ENCODE measurements around the gene ANO10.

The ANO10 gene

GRCh38 chr3:43378066-43378935, 243.5 kb downstream of the ANO10 start:
- H3K36me3 Mint-ChIP-seq, result peaks cover 9% of the 10 kb centered on the region

GRCh38 chr3:43373560-43373928, 248.3 kb downstream of the ANO10 start:
- Mint-ChIP-seq H3K36me3 (no peaks in the 10 kb centered on the region), H3K27me3 (no peaks in the 10 kb centered on the region), H3K9me3 (no peaks in the 10 kb centered on the region), H3K4me1 (peaks cover 11% of the 10 kb centered on the region), H3K27ac (no peak overlapping the region), H3K4me3 (no peak overlapping the region)
- CTCF ChIA-PET, result interaction anchor here (1.3 kb wide), 1 partner anchor 213 kb away, joined by 3 read pairs; no protein-coding TSS in a partner anchor
- no peak for DNase-seq

More at GRCh38 chr3:43378066-43378935, 243.5 kb downstream of the ANO10 start:
- Mint-ChIP-seq H3K9me3 (peaks cover 5% of the 10 kb centered on the region), H3K27ac (no peak overlapping the region), H3K4me3 (no peak overlapping the region), H3K4me1 (peaks cover 16% of the 10 kb centered on the region), H3K27me3 (peaks cover 5% of the 10 kb centered on the region)
- CTCF ChIA-PET, result interaction anchor here (0.6 to 5.6 kb wide), 22 partner anchors 11 to 417 kb away, joined by 3 to 33 read pairs (median 4); no protein-coding TSS in a partner anchor
- DNase-seq, result peak; percentile 84

GRCh38 chr3:43372809-43373559, 248.8 kb downstream of the ANO10 start:
- Mint-ChIP-seq H3K36me3 (no peaks in the 10 kb centered on the region), H3K27ac (no peak overlapping the region), H3K9me3 (no peaks in the 10 kb centered on the region), H3K4me1 (peaks cover 6% of the 10 kb centered on the region), H3K4me3 (no peak overlapping the region), H3K27me3 (peaks cover 2% of the 10 kb centered on the region)
- DNase-seq, result no peak
- CTCF ChIA-PET, result interaction anchor here (1.3 kb wide), 1 partner anchor 212 kb away, joined by 3 read pairs; no protein-coding TSS in a partner anchor

GRCh38 chr3:43372007-43372740, 249.6 kb downstream of the ANO10 start:
- DNase-seq, result no peak
- CTCF ChIA-PET, result interaction anchor here (1.3 kb wide), 1 partner anchor 211 kb away, joined by 3 read pairs; no protein-coding TSS in a partner anchor

GRCh38 chr3:43371494-43371893, 250.3 kb downstream of the ANO10 start:
- H3K9me3 Mint-ChIP-seq, result no peaks in the 10 kb centered on the region
- no peak overlapping the region for H3K4me3 Mint-ChIP-seq
- no peaks in the 10 kb centered on the region for H3K36me3 Mint-ChIP-seq
- H3K4me1 Mint-ChIP-seq, result no peaks in the 10 kb centered on the region
- CTCF ChIA-PET, result no interaction called here
- no peak for DNase-seq
- H3K27ac Mint-ChIP-seq, result no peak overlapping the region
- peaks cover 4% of the 10 kb centered on the region for H3K27me3 Mint-ChIP-seq

More at GRCh38 chr3:43372007-43372740, 249.6 kb downstream of the ANO10 start:
- Mint-ChIP-seq H3K27me3 (peaks cover 4% of the 10 kb centered on the region), H3K27ac (no peak overlapping the region), H3K9me3 (no peaks in the 10 kb centered on the region), H3K4me3 (no peak overlapping the region), H3K4me1 (no peaks in the 10 kb centered on the region), H3K36me3 (no peaks in the 10 kb centered on the region)

GRCh38 chr3:43370293-43370980, 251.4 kb downstream of the ANO10 start:
- CTCF ChIA-PET, result no interaction called here
- H3K4me1 Mint-ChIP-seq, result no peaks in the 10 kb centered on the region
- no peak overlapping the region for H3K27ac Mint-ChIP-seq
- no peaks in the 10 kb centered on the region for H3K36me3 Mint-ChIP-seq
- peaks cover 4% of the 10 kb centered on the region for H3K27me3 Mint-ChIP-seq
- no peaks in the 10 kb centered on the region for H3K9me3 Mint-ChIP-seq
- DNase-seq, result no peak
- no peak overlapping the region for H3K4me3 Mint-ChIP-seq

- H3K36me3 Mint-ChIP-seq, result no peaks in the 10 kb centered on the region
- H3K27me3 Mint-ChIP-seq, result peaks cover 4% of the 10 kb centered on the region
- CTCF ChIA-PET, result no interaction called here
- H3K9me3 Mint-ChIP-seq, result no peaks in the 10 kb centered on the region
- H3K4me1 Mint-ChIP-seq, result no peaks in the 10 kb centered on the region
- H3K4me3 Mint-ChIP-seq, result no peak overlapping the region
- DNase-seq, result no peak
- no peak overlapping the region for H3K27ac Mint-ChIP-seq
Measured at GRCh38 chr3:43369404-43370292, 252.2 kb downstream of the ANO10 start.

GRCh38 chr3:43366885-43367284, 254.9 kb downstream of the ANO10 start:
- Mint-ChIP-seq H3K9me3 (no peaks in the 10 kb centered on the region), H3K36me3 (peaks cover 3% of the 10 kb centered on the region), H3K27ac (no peak overlapping the region), H3K4me1 (no peaks in the 10 kb centered on the region), H3K27me3 (peaks cover 4% of the 10 kb centered on the region), H3K4me3 (no peak overlapping the region)
- CTCF ChIA-PET, result interaction anchor here (0.7 kb wide), 1 partner anchor 205 kb away, joined by 3 read pairs; no protein-coding TSS in a partner anchor
- no peak for DNase-seq

DNA sequence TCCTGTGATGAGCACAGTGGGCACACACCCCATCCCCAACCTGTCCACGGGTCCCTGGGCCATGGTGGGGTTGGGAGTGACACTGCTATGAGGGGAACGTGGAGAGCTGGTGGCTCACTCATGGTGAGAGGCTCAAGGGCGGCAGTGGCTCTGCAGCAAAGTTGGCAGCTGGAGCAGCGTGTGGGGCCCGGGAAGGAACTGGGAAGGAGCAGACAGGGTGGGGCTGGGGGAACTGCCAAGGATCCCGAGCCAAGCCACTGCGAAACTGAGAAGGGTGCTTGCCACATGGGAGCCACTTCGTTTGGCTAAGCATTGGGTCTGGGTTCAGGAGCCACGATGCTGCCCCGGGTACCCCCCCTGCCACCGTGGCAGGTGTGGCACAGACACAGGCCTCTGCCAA, 255.3 kb downstream of the ANO10 start:
- peaks cover 4% of the 10 kb centered on the region for H3K27me3 Mint-ChIP-seq
- no peak overlapping the region for H3K4me3 Mint-ChIP-seq
- peaks cover 3% of the 10 kb centered on the region for H3K36me3 Mint-ChIP-seq
- CTCF ChIA-PET, result no interaction called here
- no peak overlapping the region for H3K27ac Mint-ChIP-seq
- H3K9me3 Mint-ChIP-seq, result no peaks in the 10 kb centered on the region
- no peak for DNase-seq
- no peaks in the 10 kb centered on the region for H3K4me1 Mint-ChIP-seq

- CTCF ChIA-PET, result no interaction called here
- Mint-ChIP-seq H3K27ac (no peak overlapping the region), H3K4me1 (no peaks in the 10 kb centered on the region), H3K4me3 (no peak overlapping the region), H3K27me3 (peaks cover 4% of the 10 kb centered on the region), H3K9me3 (no peaks in the 10 kb centered on the region), H3K36me3 (peaks cover 3% of the 10 kb centered on the region)
- no peak for DNase-seq
Measured at GRCh38 chr3:43365601-43366305, 256.1 kb downstream of the ANO10 start.

DNA sequence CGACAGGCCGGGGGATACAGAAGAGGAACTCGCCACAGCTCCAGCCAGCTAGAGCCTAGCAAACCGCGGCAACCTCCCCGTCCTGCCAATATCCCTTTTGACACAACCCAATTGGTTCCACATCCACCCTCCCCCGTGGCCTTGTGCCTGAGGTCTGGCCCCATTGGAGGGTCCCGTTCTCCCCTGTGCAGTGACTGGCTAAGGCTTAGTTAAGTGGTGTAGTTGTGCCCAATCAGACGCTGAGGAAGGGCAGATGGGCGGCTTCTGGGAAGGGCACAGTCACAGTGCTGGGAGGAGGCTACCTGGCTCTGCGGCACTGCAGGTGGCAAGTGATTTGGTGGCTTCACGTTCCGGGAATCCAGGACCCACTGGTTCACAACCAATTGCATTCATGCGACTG, 256.9 kb downstream of the ANO10 start:
- peaks cover 3% of the 10 kb centered on the region for H3K36me3 Mint-ChIP-seq
- peaks cover 4% of the 10 kb centered on the region for H3K27me3 Mint-ChIP-seq
- no peak for DNase-seq
- CTCF ChIA-PET, result no interaction called here
- no peaks in the 10 kb centered on the region for H3K9me3 Mint-ChIP-seq
- no peaks in the 10 kb centered on the region for H3K4me1 Mint-ChIP-seq
- no peak overlapping the region for H3K4me3 Mint-ChIP-seq
- H3K27ac Mint-ChIP-seq, result no peak overlapping the region

DNA sequence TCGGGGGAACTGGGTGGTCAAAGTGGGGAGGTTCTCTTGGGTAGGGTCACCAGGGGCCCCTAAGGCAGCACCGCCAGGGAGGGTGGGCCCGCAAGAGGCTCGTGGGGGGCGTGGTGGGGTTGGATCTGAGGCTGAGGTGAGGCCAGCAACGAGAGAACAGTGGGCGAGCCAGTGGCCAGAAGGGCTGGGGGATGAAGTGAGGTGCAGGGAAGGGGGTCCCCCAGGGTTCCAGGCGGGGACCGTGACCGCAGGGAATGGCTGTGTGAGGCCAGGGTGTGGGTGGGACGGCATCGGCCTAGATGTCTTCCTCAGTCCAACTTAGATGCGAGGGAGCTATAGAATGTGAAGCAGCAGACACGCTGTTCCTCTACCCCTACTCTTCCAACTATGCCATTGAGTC, 257.3 kb downstream of the ANO10 start:
- peaks cover 4% of the 10 kb centered on the region for H3K27me3 Mint-ChIP-seq
- H3K4me3 Mint-ChIP-seq, result no peak overlapping the region
- no peak overlapping the region for H3K27ac Mint-ChIP-seq
- no peaks in the 10 kb centered on the region for H3K4me1 Mint-ChIP-seq
- no peak for DNase-seq
- no peaks in the 10 kb centered on the region for H3K9me3 Mint-ChIP-seq
- CTCF ChIA-PET, result no interaction called here
- H3K36me3 Mint-ChIP-seq, result peaks cover 3% of the 10 kb centered on the region
